ENCODE results near the gene MTR.
"Not testable (repeated sequence)": the region's sequence is repeated elsewhere in the genome, so short reads cannot be mapped to it uniquely, and the experiment has no call there.

The MTR gene

DNA sequence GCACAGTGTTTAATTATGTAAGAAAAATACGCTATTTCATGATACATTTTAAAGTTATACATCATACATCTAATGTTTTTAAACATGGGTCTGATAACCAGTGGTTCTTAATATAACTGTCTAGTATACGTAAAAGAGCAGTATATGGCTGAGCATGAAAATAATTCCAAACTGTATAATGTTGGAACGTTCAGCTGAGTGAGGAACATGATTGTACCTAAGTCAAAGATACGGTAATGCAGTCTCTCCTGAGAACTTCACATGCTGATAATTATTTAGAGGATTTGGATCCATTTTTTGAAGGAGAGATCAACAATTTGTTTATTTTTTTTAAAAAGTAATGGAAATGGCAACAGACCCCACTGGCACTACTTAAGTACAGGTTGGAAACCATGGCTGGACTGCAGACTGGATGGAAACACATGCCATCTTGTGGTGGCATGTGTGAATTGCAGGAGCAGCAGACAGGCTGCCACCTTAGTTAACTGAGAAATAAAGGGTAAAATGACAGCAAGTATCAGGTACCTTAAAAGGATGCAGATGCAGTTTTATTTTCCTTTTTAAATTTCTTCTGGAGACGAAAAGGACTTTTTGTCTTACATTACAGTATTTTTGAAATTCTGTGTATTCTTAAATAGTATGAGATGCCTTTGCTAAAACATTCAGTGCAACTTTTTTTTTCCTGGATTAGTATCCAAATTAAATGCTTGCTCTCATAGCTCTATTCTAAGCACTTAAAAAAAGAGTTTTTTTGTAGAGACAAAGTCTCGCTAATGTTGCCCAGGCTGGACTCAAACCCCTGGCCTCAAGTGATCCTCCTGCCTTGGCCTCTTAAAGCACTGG, 73.8 kb downstream of the MTR start:
- peak; percentile 62 for DNase-seq

DNA sequence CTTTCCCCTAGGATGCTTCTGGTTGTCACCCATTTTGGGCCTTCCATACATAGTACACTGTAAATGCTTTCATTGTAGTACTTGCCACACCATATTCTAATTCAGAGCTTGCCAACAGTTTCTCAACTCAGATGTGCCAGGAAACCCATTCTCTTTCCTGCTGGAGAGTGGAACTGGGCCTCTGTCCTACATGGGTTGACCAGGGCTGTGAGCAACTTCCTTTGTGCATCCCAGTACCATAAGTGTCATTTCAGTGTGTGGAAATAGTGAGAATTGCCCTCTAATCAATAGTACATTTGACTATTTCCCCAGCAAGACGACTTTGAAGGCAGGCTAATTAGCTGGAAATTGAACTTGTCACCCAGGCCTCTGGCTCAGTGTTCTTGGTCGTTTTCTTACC, 74.8 kb downstream of the MTR start:
- DNase-seq = no peak

DNA sequence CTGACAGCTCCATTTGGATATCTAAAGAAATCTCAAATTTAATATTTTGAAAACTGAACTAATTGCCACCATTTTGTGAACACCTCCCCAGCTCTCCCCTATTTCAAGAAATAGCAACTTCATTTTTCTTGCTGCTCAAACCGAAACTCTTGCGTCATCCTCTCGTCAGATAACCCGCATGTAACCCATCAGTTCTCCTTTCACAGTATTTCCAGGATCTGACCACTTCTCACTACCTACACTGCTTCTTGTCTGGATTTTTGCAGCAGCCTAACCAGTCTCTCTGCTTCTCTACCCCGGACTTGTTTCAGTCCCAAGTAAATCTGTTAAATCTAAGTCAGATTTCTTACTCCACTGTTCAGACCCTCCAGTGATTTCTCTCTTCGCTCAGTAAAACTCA, 75.6 kb downstream of the MTR start:
- DNase-seq = no peak

DNA sequence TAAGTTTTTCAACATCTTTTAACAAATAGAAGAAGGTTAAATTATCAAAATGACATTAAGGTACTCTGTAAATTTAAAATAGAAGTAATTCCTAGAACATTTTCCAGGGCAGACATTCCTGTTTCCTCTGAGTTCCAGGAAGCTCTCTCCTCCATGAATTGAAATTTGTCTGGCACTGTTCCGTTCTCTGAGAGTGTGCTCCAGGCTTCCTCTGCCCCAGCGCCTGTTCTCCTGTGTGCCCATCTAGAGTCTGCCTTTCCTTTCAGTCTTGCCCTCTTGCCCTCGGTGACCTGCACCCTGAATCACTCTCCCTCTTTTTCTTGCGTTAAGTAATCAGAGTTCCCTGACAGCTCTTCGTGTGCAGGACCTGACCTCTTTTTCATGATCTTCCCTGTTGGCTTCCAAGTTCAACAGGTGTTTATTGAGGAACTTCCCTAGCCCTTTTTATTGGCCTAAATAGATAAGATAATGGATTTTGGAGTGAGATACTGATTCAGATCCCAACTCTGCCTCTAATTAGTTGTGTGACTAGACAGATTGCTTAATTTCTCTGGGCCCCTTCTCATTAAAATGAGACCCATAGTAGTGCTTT, 77.1 kb downstream of the MTR start:
- DNase-seq = no peak

DNA sequence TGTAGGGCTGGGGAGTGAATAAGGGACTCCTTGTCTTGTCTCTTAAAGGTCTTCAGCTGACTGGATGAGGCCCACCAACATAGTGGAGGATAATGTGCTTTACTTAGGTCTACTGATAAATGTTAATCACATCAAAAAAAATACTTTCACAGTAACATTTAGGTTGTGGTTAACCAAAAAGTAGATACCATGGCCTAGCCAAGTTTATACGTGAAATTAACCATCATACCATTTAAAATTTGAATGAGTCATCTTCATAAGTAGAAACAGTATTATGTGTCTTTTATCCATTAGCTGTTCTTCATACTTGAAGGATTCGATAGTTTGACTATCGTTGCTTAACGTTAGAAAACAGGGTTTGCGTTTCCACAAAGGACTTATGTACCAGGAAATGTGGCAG, 80.9 kb downstream of the MTR start:
- no peak for DNase-seq

DNA sequence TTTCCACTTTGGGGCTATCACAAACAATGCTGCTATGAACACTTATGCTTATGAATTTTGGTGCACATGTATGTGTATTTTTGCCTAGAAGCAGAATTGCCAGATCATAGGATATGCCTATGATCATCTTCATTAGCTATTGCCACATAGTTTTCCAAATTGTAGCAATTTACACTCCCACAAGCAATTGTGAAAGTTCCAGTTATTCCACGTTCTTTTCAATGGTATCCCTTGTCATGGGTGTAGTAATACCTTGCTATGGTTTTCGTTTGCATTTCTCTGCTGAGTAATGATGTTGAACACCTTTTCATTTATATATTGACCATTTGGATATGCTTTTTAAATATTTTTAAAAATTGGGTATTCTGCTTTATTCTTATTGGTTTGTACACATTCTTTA, 82.6 kb downstream of the MTR start:
- no peak for DNase-seq

DNA sequence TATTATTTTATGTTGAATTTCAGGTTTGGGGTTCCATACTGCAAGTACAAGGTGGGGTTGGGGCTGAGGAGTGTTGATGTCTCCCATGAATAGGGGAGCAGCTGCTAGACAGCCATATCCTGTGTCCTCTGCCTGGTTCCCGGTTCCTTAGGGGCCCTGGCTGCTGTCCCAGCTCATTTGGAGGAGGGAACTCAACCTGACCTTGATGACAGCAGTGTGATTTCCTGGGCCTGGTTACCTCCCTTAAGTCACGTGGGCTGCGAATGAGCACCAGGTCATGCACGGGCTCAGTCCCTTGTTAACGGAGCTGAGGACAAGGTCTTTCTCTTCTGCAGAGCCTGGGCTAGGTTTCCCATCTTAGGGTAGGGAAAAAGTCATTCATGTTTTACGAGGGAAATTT, 85.1 kb downstream of the MTR start:
- DNase-seq = no peak

DNA sequence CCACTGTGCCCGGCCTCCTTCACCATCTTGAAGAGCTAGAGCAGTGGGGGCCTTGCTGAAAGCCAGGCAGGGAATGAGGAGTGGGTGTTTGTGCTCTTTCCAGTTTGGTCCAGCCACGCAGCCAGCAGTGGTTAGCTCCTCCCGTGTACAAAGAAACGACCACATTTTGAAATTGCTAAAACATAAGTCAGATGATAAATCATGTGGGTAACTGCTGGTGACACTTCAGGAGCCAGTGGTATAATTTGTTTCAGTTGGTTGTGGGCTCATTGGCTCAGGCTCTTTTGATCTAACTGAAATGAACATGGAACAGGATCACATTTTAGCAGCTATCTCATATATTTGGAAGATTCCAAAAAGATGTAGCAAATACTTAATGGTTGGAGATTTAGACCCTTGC, 87.6 kb downstream of the MTR start:
- DNase-seq = no peak

DNA sequence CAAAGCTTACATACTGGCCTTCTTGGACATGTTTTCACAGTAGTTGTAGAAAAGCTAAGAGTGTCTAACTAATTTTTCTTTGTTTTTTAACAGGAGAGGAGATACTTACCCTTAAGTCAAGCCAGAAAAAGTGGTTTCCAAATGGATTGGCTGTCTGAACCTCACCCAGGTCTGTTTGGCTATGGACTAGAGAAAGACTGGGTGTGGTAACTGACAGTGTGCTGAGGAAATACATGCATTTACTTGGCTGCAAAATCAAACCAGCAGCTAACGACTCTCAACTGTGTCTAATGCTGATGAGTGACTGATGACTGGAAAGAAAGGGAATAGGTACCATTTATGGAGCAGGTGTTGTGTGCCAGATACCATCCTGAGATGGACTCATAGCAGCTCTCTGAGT, 91.1 kb downstream of the MTR start:
- no peak for DNase-seq

DNA sequence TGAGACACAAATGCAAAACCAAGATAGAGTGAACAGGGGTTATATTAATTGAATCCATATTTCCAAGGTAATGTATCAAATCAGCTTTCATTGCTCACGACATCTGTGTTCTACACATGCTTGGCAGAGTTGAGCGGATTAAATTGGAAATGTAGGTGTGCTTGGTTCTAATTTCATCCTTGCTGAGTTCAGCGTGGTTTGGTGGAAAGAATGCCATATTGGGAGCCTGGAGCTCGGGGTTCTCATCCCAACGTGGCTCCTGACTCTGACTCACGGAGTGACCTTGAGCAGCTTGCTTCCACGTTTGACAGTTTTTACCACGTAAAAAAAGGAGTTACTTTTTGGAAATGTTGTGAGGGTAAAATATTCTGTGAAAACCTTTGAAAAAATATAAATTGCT, 92.0 kb downstream of the MTR start:
- no peak for DNase-seq

DNA sequence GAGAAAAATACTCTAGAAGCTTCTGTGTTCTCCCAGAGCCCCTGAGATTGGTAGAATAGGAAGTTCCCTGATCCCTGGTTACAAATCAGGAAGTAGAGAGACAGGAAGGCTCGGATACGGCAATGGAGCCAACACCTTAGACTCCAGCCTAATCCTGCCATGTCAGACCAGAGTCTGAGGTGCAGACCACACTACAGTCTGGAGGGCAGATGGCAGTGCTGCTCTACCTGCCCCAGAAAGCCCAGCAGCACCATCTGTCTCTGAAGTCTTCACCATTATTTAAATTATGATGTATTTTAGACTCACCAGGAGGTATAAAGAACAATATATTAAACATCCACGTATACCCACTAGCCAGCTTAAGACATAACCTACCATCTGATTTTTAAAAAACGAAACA, 93.0 kb downstream of the MTR start:
- DNase-seq = no peak

DNA sequence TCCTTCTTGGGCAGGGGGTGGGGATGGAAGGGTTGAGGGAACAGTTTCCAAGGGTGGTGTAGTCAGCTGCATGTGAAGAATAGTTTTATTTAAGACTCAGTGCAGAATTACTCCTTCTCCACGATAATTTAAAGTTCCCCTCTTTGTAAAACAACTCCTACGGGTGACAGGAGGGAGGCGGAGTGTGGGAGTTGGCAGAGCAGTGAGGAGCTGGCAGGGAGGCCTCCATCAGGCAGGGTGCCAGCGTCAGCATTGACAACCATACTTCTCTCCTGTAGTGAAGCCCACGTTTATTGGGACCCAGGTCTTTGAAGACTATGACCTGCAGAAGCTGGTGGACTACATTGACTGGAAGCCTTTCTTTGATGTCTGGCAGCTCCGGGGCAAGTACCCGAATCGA, 93.8 kb downstream of the MTR start:
- no peak for DNase-seq

DNA sequence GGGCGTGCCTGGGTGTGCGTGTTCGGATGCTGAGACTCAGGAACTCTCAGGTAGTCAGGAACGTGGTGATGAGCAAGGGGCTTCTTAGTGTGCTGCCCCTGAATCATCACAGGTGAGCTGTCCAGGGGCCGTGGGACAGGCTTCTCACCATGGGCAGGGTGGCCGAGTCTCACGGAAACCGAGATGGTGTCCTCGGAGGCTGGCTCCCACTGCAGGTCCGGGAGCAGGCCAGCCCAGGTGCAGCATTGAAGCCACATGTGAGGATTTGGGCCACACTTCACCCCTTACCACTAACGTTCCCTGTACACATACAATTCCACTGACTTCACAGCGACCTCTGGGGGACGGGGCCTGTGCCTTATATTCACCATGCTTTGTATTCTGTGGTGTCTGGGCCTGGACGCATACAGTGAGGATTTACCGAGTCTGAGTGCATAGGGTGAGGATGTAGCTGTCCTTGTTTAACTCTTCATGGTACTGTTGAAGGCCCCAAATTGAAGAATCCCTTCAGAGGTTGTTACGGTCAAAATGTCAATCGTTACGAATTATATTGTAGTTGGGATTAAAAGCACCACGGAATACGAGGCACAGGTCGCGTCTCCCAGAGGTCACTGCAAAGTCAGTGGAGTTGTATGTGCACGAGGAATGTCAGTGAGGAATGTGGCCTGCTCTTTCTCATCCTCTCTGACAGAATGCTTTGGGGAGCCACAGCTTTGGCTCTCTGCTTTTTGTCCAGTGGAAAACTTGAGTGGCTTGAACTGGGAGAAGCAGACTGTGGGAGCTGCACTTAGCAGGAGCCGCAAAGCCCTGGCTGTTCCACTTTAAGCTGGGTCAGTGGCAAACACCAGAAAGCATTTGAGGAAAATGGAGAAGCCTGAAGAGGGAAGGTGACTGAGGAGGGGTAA, 95.3 kb downstream of the MTR start:
- DNase-seq = no peak

DNA sequence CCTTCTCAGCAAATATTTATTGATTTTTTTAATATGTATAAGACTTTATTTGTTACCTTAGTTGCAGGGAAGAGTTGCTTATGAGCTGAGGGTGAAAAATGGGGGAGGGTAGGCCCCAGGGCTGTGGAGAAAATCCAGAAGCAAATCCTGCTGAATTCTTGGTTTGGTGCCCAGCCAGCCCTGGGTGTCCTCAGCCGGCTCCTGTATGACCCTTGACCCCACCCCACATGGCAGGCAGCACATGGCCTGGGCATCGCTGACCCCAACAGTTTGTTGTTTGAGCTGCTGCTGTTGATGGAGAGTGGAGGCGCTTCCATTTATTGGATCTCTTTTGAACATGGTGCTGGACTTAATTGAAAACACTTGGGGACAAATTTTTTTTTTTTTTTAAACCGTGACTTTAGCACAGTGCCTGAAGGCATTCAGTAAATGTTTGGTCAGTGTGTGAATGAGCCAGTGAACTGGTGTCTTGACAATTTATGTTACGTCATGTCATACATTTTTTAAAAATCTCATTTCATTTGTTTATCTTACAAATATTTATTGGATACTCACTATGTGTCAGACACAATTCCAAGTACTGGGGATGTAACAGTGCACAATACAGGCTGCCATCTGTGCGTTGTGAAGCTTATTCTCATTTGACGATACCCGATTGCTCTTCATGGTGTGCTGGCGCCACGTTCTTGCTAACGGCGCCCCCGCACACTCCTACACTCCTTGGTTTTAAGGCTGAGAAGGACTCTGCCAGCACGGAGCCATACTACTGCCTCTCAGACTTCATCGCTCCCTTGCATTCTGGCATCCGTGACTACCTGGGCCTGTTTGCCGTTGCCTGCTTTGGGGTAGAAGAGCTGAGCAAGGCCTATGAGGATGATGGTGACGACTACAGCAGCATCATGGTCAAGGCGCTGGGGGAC, 98.8 kb downstream of the MTR start:
- DNase-seq = no peak

DNA sequence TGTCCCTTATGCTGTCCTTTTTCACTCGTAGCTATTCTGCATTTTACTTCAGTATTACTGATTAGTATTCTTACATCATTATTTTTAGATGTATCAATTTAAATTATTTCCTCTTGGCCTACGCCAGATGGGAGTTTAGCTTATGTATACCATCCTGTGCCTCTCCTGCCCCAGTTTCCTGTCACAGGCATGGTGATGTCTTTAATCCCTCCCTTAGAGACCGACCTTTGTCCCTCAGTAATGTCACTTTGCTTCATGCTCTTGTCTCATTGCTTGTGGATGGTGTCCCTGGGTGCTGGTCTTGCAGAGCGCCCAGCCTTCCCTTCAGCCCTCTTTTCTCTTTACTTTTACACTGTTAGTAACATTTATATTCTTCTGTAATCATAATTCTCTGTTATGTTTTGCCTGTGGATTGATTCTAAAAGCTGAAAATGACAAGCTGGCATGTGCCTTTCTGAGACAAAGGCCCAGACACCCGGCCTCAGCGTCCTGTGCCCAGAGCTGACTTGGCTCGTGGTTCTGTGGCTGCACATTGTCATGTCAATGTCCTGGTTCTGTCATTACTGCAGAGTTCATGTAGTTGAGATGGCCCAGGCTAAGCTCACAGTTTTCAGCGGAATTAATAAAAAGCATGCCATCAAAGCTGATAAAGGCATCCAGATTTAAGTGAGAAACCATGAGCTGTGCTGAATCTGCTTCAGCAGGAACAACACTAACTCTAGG, 100.7 kb downstream of the MTR start:
- DNase-seq = no peak

DNA sequence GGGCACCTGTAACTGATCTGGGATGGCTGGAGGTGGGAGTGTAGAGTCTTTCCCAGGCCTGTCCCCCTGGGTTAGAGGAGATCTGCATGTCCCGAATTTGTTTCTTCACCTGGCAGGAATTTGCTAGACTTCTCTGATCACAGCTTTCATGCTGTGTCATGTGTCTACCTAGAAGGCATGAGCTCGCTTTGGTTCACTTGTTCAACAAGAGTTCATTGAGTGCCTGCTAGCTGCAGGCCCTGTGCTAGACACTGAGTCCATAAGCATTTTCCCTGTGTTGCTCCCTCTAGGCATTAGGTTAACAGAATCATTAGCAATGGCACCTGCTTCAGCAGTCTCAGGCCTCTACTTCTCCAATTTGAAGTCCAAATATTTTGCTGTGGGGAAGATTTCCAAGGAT, 101.6 kb downstream of the MTR start:
- DNase-seq = no peak

DNA sequence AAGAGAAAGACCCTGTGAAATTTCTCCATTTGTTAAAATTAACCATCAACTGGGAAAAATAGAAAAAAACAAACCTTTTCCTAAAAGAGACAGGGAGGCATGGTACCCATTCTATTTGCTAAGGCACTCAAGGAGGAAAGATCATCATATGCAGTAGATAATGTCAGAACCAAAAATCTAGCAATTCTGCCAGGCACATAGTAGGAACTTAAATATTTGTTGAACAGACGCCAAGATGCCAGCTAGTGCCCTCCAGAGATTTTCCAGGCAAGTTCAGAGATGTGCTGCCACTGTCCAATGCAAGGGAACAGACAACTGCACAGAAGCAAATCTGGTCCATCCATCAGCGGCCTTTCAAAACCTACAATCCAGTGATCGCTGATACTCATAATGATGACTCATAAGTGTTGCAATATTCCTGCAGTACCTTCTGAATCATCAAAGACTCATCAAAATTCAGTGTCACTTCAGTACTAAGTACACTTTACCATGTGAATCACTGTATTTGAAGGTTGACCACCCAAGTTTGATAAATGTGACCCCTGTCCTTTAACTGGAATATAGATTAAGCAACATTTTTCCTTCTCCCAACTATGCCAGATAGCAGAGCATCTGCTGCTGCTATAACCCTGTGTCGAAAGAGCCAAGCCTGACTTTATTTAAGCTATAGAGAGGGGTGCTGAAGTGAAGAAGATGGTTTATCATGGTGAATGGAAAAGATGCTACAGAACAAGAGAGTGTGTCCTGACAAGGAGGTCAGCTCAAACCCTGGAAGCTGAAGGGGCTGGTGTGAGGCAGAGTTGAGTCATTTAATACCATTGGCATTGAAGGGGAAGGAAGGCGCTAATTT, 110.0 kb downstream of the MTR start:
- DNase-seq = peak; percentile 60

DNA sequence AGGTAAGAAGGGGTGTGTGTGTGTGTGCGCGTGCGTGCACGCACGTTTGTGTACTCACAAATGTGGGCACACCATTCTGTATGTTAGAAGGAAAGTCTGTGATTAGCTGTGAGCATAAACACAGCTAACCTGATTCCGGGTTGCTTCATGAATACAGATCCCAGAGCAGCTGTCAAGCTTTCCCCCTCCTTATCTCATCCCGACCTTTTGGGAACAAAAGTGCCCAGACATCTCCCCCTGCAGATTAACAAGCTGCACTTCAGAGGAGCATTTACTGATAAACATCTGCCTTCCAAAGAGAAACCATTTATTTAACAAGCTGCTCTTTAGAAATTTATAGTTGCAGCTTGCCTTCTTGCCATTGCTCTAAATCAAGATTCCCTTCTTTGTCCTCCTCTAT, 112.1 kb downstream of the MTR start:
- DNase-seq = no peak

DNA sequence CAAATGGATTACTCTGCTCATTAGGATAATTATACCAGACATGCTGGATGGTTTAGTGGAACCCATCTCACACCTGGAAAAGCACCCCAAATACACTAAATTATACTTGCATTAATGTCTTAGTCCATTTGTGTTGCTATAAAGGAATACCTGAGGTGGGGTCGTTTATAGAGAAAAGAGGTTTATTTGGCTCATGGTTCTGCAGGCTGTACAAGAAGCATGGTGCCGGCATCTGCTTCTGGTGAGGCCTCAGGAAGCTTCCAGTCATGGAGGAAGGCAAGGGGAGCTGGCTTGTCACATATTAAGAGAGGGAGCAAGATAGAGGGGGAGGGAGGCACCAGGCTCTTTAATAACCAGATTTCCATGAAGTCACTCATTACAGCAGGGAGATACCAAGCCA, 113.6 kb downstream of the MTR start:
- DNase-seq = no peak

DNA sequence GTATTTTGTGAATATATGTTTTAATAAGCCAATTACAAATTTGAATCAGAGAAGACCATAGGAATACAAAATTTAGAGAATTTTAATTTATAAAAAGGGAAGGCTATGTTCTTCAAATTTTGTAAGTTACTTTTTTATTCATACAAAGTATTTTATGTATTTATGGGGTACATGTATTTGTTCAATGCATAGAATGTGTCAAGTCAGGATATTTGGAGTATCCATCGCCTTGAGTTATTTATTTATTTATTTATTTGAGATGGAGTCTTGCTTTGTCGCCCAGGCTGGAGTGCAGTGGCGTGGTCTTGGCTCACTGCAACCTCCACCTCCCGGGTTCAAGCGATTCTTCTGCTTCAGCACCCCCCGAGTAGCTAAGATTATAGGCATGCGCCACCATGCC, 116.0 kb downstream of the MTR start:
- not testable (repeated sequence) for DNase-seq
